GM12892 (cell line): ENCODE measurements around the gene GPR61.

Source experiments
- POLR2A ChIP-seq: IDR thresholded peaks from 2 replicates; pipeline ENCODE4 v1.6.1; 2011; ENCODE audit warnings: low read depth, low read length, control low read depth
- POLR2AphosphoS5 ChIP-seq: IDR thresholded peaks from 2 replicates; pipeline ENCODE4 v1.6.1; 2011; ENCODE audit warnings: low read depth, low read length, control low read depth
- TAF1 ChIP-seq: IDR thresholded peaks from 2 replicates; pipeline ENCODE4 v1.6.1; 2011; ENCODE audit warnings: low read depth, mild to moderate bottlenecking, control low read depth, low read length, borderline replicate concordance

DNA sequence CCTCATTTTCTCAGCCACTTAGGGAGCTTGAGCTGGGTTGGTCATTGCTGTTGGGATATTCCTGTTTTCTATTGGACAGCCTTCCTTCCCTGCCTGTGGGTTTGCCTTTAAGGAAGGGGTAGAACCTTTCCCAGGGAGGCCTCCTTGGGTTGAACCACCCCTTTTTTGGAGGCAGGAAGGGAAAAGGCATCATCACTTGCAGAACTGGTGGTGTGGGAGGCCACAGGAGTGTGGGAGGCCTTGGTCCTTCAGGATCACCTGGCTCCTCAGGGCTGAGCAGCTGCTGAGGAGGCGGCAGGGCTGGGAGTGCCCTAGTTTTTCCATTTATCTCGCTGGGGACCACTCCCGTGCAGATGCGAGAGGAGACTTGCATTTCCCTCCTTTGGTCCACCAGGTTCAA lies 46.4 kb upstream of the GPR61 start:
- no peak for TF ChIP-seq TAF1
- no peak for TF ChIP-seq POLR2A
- TF ChIP-seq POLR2AphosphoS5: no peak
